GM12873 (cell line): Measurements from ENCODE around the gene FERMT1.

ENCODE experiments used
- TF ChIP-seq, protein P1 (sequence below): IDR thresholded peaks from 2 replicates; pipeline ENCODE4 v1.5.1; 2012; ENCODE audit warnings: low read depth, mild to moderate bottlenecking, moderate library complexity, low read length, control low read depth; ENCODE audit not compliant: insufficient read depth; ENCODE audit errors: missing control alignments

Gene FERMT1

DNA sequence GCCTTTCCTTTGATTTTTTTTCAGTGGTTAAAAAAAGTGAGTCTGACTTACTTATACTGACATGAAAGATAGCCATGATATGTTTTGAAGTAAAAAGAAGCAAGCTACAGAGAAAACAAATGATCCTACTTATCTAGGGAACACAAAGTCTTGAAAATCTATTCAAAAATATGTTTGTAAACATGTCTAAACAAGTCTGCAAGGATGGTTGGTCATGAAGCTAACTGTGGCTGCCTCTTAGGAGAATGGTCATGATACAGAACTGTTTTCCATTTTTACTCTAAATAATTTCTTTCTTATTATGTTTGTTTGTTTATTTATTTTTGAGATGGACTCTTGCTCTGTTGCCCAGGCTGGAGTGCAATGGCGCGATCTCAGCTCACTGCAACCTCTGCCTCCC lies 21.5 kb downstream of the FERMT1 start:
- TF ChIP-seq, protein P1, sequence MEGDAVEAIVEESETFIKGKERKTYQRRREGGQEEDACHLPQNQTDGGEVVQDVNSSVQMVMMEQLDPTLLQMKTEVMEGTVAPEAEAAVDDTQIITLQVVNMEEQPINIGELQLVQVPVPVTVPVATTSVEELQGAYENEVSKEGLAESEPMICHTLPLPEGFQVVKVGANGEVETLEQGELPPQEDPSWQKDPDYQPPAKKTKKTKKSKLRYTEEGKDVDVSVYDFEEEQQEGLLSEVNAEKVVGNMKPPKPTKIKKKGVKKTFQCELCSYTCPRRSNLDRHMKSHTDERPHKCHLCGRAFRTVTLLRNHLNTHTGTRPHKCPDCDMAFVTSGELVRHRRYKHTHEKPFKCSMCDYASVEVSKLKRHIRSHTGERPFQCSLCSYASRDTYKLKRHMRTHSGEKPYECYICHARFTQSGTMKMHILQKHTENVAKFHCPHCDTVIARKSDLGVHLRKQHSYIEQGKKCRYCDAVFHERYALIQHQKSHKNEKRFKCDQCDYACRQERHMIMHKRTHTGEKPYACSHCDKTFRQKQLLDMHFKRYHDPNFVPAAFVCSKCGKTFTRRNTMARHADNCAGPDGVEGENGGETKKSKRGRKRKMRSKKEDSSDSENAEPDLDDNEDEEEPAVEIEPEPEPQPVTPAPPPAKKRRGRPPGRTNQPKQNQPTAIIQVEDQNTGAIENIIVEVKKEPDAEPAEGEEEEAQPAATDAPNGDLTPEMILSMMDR: no peak

DNA sequence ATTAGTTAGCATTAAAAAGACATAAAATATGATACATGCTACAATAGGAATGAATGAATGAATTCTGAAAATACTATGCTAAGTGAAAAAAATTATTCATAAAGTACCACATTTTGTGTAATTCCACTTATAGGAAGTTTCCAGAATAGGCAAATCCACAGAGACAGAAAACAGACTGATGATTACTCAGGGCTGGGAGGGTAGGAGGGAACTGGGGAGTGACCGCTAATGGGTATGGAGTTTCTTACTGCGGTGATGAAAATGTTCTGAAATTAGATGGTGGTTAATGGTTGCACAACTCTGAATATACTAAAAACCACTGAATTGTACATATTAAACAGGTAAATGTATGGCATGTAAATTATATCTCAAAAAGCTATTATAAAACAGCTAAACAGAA lies 22.6 kb downstream of the FERMT1 start:
- TF ChIP-seq, protein P1: no peak

DNA sequence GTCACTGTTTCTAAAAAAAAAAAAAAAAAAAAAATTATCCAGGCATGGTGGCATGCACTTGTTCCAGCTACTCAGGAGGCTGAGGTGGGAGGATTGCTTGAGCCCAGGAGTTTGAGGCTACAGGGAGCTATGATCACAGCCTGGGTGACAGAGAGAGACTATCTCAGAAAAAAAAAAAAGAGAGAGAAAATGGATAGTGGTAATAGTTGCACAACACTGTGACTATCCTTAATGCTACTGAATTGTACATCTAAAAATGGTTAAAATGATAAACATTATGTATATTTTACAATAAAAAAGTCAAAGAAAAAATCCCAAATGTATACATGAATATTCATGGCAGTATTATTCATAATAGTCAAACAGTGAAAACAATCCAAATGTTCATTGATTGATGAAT lies 23.0 kb downstream of the FERMT1 start:
- TF ChIP-seq, protein P1: no peak

DNA sequence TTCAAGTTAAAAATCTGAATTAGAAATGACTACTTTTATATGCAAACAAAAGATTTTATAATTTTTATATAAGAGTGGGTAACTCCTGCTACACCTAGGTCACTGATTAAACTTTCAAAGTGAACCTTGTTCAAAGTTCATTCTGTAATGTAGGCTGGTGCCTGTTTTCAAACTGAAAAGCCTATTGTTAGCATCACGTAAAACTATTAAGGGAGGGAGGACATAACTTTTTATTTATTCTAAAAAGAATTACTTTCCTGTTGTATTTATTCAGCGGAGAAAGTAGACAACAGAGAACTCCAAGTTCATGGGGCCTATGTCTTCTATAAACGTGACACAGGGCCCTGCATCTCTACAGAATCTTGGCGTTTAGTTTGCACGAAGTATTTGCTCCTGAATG lies 27.4 kb downstream of the FERMT1 start:
- TF ChIP-seq, protein P1: no peak

DNA sequence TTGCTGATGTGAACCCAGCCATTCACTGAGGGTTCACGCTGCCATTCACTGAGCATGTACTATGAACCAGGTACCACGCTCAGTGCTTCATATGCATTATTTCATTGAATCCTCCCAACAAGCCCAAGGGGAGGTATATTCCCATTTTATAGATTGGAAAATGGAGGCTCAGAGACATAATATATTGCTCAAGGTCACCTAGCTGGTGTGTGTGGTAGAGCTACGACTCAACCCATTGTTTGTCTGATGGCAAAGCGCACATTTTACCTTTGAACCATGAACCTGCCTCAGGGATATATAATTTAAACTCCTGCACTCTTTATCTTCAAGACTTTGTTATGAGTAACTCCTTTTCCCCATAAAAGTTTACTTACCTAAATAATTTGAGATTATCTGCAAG lies 28.3 kb downstream of the FERMT1 start:
- TF ChIP-seq, protein P1: no peak

DNA sequence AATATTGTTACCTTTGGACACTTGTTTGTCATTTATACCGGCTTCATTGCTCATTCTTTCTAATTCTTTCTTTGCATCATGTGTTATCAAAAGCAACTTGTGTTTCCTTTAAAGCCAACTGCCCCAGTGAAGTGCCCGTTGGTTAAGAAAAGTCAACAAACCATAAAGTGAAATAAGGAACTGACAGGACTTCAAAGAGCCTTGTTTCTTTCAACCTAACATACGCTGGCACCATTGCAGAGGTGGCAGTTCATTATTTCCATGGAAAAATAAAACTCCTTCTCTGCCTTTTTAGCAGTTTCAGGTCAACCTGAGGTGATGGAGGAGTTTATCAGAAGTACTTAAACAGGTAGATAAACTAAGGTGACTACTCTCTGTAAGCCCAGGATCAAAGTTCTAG lies 28.8 kb downstream of the FERMT1 start:
- TF ChIP-seq, protein P1: no peak

DNA sequence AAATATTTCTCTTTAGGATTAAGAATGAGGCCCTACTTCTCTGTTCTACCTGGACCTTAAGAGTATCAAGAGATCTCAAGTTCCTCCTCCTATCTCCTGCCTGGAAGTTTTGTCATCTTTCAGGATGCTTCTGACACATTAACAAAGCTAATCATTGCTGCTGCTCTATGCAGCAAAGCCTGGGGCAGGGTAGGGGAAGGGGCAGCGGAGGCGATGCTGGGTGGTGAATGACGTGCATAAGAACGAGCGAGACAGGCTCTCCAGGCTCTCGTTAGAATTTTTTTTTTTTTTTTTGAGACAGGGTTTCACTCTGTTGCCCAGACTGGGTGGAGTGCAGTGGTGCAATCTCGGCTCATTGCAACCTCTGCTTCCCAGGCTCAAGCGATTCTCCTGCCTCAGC lies 31.2 kb downstream of the FERMT1 start:
- TF ChIP-seq, protein P1: no peak
